Effector memory CD4-positive, alpha-beta T cell (primary cell): Measurements from ENCODE around the gene ATP6V0A4.
"Not testable (repeated sequence)": the region's sequence is repeated elsewhere in the genome, so short reads cannot be mapped to it uniquely, and the experiment has no call there.

Experiments used
- DNase-seq, 3 donors: peaks; one replicate each; pipeline ENCODE4 v3.0.0-alpha.2; 2020
- H3K27ac ChIP-seq: 2 replicates; pipeline ENCODE4 v1.7.0; 2013; ENCODE audit warnings: mild to moderate bottlenecking, low read length, moderate library complexity; ENCODE audit not compliant: insufficient read depth, poor library complexity, severe bottlenecking
- H3K27me3 ChIP-seq: replicated peaks from 2 replicates; pipeline ENCODE4 v1.7.0; 2013; ENCODE audit warnings: mild to moderate bottlenecking, low read length; ENCODE audit not compliant: insufficient read depth, control insufficient read depth, poor library complexity, severe bottlenecking
- H3K36me3 ChIP-seq: 2 replicates; pipeline ENCODE4 v1.7.0; 2013; ENCODE audit warnings: mild to moderate bottlenecking, low read length, moderate library complexity; ENCODE audit not compliant: control insufficient read depth, insufficient read depth
- H3K4me1 ChIP-seq: 2 replicates; pipeline ENCODE4 v1.7.0; 2013; ENCODE audit warnings: low read length, mild to moderate bottlenecking; ENCODE audit not compliant: control insufficient read depth, insufficient read depth, poor library complexity, severe bottlenecking
- H3K4me3 ChIP-seq: 2 replicates; pipeline ENCODE4 v1.7.0; 2013; ENCODE audit warnings: low read length, low read depth, mild to moderate bottlenecking; ENCODE audit not compliant: insufficient read depth, poor library complexity, severe bottlenecking
- H3K9me3 ChIP-seq: 2 replicates; pipeline ENCODE4 v1.7.0; 2013; ENCODE audit warnings: mild to moderate bottlenecking, low read length, moderate library complexity; ENCODE audit not compliant: control insufficient read depth

Gene ATP6V0A4

DNA sequence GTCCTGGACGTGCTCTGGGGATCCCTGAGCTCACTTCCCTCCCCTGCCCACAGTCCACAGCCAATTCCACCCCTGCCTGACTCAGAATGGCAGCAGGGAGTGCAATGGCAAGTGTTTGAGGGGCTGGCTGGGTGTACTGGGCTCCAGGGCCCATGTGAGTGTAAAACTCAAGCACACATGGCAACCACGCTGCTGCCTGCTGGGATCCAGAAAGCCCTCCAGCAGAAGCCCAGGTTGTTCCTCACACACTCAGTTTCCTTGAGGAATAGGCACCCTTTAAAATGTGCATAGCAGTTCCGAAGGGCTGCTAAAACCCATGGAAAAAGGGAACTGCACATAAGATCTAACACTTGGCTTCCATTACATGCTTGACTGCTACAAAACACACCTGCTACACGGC lies 11.3 kb upstream of the ATP6V0A4 start:
- no peak overlapping the region for H3K4me3 ChIP-seq
- no peaks in the 10 kb centered on the region for H3K36me3 ChIP-seq
- no peaks in the 10 kb centered on the region for H3K4me1 ChIP-seq
- no peaks in the 10 kb centered on the region for H3K9me3 ChIP-seq
- H3K27ac ChIP-seq = no peak overlapping the region
- no peaks in the 10 kb centered on the region for H3K27me3 ChIP-seq
- no peak for DNase-seq

DNA sequence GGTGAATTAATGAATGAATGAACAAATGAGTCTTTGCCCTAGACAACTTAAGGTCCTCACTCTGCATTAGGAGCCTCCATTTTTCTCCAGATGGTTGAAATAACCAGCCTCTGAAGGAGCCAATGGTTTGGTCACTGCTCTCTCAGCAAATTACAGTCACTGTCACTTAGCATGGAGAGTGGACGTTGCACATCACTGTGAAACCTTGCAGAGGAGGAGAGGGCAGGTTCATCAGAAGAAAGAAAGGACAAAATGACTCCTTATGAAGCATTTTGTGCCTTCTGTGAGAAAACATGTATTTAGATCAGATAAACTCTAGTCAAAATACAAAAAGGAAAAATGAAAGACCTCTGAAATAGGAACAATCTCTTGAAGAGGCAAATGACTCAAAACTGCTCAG lies 6.6 kb upstream of the ATP6V0A4 start:
- H3K9me3 ChIP-seq = no peaks in the 10 kb centered on the region
- H3K4me3 ChIP-seq = no peak overlapping the region
- no peaks in the 10 kb centered on the region for H3K27me3 ChIP-seq
- H3K4me1 ChIP-seq = no peaks in the 10 kb centered on the region
- H3K36me3 ChIP-seq = no peaks in the 10 kb centered on the region
- no peak for DNase-seq
- no peak overlapping the region for H3K27ac ChIP-seq

DNA sequence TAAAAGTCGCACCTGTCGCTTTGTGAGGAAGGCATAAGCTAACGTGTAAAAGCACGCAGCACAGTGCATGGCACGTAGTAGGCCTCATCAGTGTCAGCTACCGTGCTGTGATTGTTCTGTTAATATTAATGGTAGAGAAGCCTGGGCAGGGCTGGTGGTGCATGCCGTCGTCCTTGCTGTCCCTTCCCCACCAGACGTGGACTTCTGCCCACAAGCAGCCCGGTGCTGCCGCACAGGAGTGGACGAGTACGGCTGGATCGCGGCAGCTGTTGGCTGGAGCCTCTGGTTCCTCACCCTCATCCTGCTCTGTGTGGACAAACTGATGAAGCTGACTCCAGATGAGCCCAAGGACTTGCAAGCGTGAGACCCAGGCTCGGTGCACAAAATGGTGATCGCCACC lies 4.7 kb upstream of the ATP6V0A4 start:
- H3K27me3 ChIP-seq = no peaks in the 10 kb centered on the region
- H3K9me3 ChIP-seq = no peaks in the 10 kb centered on the region
- no peak for DNase-seq
- H3K36me3 ChIP-seq = no peaks in the 10 kb centered on the region
- H3K27ac ChIP-seq = no peak overlapping the region
- no peak overlapping the region for H3K4me3 ChIP-seq
- H3K4me1 ChIP-seq = no peaks in the 10 kb centered on the region

DNA sequence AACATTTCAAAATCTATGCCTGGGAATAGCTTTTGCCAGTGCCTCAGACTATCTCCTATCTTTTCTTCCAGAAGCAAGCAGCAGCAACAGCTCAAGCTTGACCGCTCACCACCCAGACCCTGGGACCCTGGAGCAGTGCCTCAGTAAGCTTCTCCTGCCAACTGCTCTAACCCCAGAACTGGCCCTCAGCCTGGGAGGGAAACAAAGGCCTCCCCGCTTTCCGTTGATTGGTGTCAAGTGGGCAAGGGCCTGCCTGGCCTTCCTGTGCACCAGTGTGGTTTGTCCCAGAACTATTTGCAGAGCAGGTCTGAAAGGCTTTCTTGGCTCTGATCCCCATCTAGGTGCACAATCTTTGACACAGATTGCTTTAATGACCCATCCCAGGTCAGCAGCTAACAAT lies 3.3 kb upstream of the ATP6V0A4 start:
- H3K27ac ChIP-seq = no peak overlapping the region
- no peak for DNase-seq
- H3K9me3 ChIP-seq = no peaks in the 10 kb centered on the region
- no peaks in the 10 kb centered on the region for H3K36me3 ChIP-seq
- no peak overlapping the region for H3K4me3 ChIP-seq
- no peaks in the 10 kb centered on the region for H3K4me1 ChIP-seq
- H3K27me3 ChIP-seq = no peaks in the 10 kb centered on the region

DNA sequence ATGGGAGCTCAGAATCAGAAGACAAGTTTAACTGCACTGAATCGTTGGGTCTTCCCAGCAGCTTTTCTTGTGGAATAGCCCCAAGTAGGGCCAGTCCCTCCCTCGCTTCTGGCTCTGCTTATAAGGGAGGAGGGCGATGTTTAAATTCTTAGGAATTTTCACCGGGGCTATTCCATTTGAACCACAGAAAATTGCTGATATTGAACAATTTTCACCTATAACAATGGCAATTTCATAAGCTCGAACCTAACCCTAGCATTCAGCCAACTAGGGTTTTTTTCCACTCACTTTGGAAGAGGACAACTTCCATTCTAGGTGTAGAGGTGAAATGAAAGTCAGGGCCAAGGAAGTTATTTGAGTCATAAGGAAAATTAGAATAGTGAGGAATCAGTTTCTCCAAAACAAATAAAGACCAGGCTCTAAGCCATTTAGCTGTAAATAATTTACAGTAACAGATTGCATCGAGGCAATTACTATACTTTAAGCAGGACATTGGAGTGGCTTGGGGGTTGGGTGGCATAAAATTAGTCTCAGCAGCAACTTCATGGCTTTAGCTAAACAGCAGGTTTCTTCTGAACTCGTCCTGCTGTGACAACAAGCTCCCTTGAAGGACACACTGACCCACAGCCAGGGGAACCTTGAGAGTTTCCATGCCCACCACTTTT lies 1.5 kb upstream of the ATP6V0A4 start:
- Histone ChIP-seq H3K27me3 (no peaks in the 10 kb centered on the region), H3K27ac (no peak overlapping the region), H3K4me3 (no peak overlapping the region), H3K36me3 (no peaks in the 10 kb centered on the region), H3K9me3 (no peaks in the 10 kb centered on the region), H3K4me1 (no peaks in the 10 kb centered on the region)
- DNase-seq = no peak

DNA sequence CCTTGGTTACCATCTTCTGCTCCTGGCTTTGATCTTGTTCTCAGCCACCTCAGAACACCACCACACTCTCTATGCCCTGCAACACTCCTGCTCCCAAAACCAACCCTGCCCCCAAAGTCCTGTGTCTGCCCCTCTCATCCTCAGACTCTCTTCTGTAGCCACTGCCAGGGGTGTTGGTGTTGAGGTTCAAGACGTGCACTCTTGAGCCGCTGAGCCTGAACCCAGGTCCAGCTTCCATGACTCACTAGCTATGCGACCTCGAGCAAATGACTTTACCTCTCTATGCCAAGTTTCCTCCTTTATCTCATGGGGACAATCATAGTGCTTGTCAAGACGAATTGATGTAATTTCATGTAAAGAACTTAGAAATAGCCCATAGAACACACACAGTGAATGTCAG lies 840 bp upstream of the ATP6V0A4 start:
- DNase-seq = no peak
- Histone ChIP-seq H3K4me1 (no peaks in the 10 kb centered on the region), H3K9me3 (no peaks in the 10 kb centered on the region), H3K36me3 (no peaks in the 10 kb centered on the region), H3K27me3 (no peaks in the 10 kb centered on the region), H3K4me3 (no peak overlapping the region), H3K27ac (no peak overlapping the region)

DNA sequence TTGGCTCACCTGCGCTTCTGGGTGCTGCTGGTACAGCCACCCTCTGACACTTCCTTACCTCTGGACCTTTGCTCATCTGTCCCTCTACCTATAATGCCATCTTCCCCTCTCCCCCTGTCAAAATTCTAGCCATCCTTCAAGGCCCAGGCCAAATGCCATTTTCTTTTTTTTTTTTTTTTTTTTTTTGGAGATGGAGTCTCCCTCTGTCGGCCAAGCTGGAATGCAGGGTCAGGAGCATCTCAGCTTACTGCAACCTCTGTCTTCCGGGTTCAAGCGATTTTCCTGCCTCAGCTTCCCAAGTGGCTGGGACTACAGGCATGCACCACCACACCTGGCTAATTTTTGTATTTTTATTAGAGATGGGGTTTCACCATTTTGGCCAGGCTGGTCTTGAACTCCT lies 950 bp downstream of the ATP6V0A4 start:
- not testable (repeated sequence) for H3K27ac ChIP-seq, H3K4me3 ChIP-seq, H3K9me3 ChIP-seq, H3K36me3 ChIP-seq, DNase-seq, H3K27me3 ChIP-seq, H3K4me1 ChIP-seq

DNA sequence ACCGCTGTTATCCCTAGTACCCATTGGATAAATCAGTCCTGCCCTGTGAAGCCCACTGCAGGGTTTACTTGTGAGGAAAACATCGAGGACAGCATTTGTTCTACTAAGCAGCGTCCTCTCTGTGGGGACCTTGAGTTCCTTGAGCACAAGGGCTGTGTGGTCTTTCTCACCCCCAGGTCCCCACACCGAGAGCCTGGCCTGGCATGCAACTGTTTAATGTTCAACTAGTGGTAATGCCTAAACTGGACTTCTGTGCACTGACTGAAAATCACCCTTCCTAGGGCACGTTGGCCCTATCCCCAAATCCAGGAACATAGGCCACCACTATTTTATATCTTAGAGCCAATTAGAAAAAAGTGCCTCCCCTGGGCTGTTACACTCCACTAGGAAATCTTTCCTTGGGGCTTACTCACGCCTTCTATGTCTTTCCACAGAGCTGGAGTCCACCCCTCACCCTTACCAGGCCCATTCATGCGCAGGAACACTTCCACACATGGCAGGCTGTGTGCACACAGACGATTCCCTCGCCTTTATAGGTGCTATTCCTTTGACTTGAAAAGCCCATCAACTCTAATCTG lies 1.9 kb downstream of the ATP6V0A4 start:
- no peak overlapping the region for H3K4me3 ChIP-seq
- H3K9me3 ChIP-seq = no peaks in the 10 kb centered on the region
- DNase-seq = no peak
- H3K27ac ChIP-seq = no peak overlapping the region
- H3K27me3 ChIP-seq = no peaks in the 10 kb centered on the region
- H3K36me3 ChIP-seq = no peaks in the 10 kb centered on the region
- no peaks in the 10 kb centered on the region for H3K4me1 ChIP-seq

DNA sequence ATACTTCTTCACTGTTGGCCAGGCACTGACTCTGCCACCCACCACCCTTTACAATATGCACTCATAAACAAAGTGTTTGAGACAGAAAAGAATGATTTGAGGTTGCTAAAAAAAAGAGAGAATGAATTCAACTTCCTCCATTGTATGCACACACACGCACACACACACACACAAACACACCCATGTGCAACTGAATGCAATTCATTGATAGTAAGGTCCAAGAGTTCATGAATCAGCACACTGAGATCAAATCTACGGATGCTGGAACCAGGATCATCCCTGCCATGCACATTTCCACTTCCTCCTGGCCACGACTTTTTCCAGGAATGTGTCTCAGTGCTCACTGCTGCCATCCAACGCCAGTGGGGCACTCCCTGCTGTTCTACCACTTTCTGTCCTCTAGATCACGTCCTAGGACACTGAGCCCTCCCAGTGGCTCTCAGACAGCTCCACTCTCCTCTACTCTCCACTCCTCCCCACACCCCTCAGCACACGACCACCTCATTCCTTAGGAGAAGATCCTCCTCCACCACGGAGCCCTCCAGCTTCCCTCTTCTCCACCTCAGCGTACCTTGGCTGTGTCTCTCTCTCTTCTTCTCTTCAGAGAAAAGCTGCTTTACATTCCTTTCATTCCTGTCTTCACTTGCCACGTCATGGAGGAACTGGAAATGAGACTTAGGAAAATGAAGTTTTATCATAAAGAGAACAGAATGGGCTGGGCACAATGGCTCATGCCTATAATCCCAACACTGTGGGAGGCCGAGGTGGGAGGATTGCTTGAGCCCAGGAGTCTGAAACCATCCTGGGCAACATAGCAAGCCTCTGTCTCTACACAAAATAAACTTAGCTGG lies 12.2 kb downstream of the ATP6V0A4 start:
- H3K4me3 ChIP-seq = no peak overlapping the region
- no peaks in the 10 kb centered on the region for H3K27me3 ChIP-seq
- H3K27ac ChIP-seq = no peak overlapping the region
- H3K4me1 ChIP-seq = no peaks in the 10 kb centered on the region
- no peaks in the 10 kb centered on the region for H3K9me3 ChIP-seq
- H3K36me3 ChIP-seq = no peaks in the 10 kb centered on the region
- DNase-seq = no peak

DNA sequence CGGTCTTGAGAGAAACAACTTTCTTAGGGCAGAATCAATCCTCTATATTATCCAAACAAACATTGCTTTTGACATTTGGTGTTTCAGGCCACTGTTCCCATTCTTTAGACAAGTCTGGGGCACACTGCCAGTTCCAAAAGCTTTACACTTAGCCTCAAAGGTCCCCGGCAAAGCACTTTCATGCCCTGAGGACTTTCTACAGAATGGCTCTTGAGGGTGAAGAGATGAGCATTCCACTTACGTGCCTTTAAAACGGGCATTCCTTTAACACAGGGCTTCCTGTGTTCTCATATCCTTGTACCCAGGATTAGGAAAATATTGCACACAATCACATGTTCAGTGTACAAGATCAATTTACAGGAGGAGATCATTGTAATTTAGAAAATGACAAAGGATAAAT lies 13.3 kb downstream of the ATP6V0A4 start:
- H3K9me3 ChIP-seq = no peaks in the 10 kb centered on the region
- no peak for DNase-seq
- H3K36me3 ChIP-seq = no peaks in the 10 kb centered on the region
- H3K4me1 ChIP-seq = no peaks in the 10 kb centered on the region
- no peaks in the 10 kb centered on the region for H3K27me3 ChIP-seq
- H3K4me3 ChIP-seq = no peak overlapping the region
- H3K27ac ChIP-seq = no peak overlapping the region
